Activated CD8-positive, alpha-beta memory T cell treated with anti-CD3 and anti-CD28 coated beads, Interleukin-2, amount 50 U/mL, for 24 hours (primary cell): Measurements from ENCODE around the gene USP40.
A peak's percentile ranks its signal among the peaks of the same experiment; 100 is the strongest.

Source experiments
- DNase-seq: peaks from one replicate; pipeline ENCODE4 v3.0.0-alpha.2; 2020; ENCODE audit errors: extremely low read depth

Gene USP40

DNA sequence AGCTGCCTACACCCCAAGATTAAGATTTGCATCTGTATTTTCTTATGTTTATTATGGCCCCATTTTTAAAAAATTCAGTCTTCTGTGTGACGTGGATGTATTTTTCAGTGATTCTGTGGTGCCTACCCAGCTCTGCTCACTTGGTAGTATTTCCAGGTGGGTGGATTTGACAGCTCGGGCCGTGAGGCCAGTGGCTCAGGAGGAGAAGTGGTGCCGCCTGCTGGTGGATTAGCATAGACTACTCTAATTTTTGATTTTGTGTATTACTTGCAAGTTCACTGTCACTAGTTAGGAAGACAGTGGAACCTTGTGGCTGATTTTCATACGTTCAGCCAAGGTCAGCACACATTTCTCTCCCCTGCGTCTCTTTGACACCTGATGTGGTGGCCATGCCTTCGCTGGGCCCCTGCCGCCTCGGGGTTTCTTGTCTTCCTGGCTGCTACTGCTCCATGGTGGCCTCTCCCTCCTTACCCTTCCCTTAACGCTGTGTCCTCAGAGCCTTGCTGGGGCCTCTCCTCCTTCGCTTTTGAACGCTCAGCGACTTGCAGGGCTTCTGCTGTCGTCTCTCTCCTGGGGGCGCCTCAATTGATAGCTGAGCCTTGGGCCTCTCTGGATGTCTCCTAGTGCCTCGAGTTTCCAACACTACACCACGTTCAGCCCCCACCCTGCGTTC lies 122.9 kb downstream of the USP40 start:
- peak; percentile 48 for DNase-seq

- DNase-seq: no peak
These were observed 124.6 kb downstream of the USP40 start for GRCh38 chr2:233442028-233442310.

DNA sequence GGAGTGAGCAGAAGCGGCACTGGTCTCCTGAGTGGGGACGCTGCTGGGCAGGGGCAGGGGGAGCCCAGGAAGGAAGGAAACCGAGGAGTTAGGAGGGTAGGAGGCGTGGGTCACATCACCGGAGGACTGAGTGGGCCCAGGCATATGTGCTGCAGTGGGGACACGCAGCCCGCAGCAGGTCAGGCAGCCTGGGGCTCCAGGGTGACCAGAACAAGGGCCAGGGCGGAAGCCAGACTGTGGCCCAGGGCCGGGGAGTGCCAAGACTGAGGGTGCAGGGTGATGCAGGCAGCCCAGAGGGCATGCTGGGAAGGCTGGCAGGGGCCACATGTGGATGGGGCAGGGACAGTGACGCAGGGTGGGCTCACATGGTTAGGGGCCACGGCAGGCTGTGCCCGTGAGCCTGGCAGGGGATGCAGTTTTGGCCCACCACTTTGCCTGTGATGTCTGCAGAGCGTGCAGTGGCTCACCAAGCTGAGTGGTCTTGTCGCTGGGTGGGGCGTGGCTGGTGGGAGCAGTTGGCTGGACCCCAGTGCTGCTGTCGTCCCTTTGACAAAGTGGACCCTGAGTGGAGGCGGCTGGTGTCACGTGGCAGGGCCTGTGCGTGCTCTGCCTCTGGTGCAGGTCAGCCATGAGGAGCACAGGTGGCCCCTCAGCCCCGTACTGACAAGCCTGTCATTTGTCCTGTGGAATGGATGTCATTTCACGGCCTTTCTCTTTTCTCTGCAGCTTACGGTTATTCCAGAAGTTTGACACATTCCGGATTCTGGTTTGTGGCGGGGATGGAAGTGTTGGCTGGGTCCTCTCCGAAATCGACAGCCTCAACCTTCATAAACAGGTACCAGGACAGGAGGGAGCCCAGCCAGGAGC lies 125.2 kb downstream of the USP40 start:
- DNase-seq: no peak

DNA sequence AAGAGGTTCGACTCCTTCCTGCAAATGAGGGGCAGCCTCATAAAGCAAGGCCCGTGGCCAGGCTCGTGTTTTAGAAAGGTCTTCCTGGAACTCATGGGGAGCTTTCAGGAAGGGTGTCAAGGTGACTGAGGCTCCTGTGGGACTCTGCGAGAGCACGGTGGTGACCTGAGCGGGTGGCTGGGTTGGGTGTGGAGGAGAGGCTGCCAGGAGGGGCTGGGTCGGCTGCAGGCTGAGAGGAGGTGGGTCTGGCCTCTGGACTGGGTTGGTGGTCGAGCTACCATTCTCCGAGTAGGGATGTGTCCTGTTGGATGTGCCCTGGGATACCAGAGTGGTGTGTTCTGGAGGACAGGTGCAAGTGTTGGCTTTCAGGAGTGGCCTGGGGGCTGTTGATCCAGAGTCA lies 125.9 kb downstream of the USP40 start:
- no peak for DNase-seq

- no peak for DNase-seq
These were observed 126.3 kb downstream of the USP40 start for GRCh38 chr2:233440314-233440713.

DNA sequence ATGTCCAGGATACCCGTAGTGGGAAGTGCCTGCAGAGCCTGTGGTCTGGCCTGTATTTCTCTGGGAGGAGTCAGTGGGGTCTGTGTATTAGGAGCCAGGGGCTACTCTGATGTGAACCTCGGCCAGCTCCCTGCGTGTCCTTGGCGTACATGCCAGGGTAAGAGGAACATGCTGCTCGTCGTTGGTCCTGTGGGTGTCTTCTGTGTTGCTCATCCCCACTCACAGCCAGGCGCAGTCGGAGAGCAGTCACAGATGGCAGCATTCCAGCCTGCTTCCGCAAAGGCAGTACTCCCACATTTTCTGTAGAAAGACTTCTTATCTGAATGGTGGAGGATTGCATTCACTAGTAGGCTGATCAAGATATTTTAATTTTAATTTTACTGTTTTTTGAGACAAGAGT lies 127.4 kb downstream of the USP40 start:
- no peak for DNase-seq

DNA sequence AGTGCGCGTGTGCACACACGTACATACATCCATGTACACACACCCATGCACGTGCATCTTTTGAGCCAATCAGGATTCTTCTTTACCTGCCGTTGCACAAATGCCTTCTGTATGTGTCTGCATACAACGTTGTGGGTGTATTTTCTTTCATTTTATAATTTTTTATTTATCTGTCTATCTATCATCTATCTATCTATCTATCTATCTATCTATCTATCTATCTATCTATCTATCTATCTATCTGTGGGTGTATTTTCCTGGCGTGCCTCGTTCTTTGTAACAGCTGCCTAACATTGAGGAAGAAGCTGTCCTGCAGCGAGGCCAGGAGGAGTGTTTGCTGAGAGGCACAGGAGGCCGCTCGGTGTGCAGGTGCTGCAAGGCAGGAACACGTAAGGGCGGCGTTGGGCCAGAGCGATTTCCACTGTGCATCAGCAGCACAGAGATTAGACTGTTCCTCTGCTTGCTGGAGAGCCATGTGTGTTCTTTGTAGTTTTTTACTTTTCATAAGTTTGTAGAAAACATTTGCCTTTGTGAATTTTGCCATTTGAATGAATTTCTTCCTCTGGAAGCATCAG lies 127.9 kb downstream of the USP40 start:
- no peak for DNase-seq

DNA sequence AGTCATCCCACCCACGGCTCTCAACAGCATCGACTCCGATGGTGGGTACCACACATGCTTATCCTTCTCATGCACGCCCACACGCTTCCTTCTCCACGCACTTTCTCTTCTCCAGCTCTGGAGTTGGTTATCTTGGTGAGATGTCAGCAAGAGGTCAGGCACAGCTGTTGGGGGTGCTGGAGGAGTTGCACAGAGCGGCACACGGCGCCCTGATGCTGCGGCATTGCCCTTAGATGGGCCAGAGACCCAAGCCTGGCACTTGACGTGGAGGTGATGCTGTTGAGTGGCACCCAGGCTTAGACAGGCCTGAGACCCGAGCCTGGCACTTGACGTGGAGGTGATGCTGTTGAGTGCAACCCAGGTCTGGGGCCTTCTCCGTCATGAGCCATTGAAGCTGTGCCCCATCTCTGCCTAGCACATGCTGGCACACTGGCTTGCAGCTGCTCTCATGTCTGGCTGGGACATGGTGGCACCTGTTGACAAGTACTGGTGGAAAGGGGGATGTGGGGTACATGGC lies 129.1 kb downstream of the USP40 start:
- DNase-seq: no peak

- no peak for DNase-seq
These were observed 129.7 kb downstream of the USP40 start for GRCh38 chr2:233436691-233437438.

DNA sequence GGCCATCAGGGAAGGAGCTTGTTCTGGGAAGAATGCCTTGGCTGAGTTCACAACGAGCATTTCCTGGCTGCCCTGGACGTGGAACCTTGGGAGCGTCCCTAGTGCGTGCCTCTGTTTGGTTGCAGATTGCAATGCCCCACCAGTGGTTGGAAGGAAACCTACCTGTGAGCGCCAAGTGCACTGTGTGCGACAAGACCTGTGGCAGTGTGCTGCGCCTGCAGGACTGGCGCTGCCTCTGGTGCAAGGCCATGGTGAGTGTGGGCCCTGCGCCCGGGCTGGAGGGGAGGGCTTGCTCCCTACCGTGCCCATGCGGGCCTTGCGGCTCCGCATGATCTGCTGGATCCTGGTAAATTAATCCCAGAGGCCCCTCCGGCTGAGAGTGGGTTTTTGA lies 130.4 kb downstream of the USP40 start:
- DNase-seq: no peak

GRCh38 chr2:233435436-233436190 lies 131.0 kb downstream of the USP40 start:
- DNase-seq: no peak

- no peak for DNase-seq
These were observed 131.8 kb downstream of the USP40 start for GRCh38 chr2:233434666-233435330.

DNA sequence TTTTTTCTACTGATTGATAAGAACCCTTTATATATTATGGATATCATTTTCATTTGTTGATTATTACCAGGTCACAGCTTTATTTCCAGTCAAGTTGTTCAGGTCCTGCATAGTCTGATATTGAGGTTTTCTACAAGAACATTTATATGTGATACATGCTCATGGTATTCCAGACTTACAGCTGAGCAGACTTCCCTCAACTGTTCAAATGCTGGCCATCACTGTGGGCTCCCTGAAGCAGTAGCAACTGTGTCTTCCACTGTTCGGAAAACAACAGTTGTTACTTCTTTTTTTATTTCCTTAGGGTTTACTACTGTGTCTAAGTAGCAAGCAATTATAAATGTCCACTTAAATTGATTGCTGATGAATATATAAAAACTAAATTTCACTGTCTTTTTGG lies 132.8 kb downstream of the USP40 start:
- DNase-seq: no peak

DNA sequence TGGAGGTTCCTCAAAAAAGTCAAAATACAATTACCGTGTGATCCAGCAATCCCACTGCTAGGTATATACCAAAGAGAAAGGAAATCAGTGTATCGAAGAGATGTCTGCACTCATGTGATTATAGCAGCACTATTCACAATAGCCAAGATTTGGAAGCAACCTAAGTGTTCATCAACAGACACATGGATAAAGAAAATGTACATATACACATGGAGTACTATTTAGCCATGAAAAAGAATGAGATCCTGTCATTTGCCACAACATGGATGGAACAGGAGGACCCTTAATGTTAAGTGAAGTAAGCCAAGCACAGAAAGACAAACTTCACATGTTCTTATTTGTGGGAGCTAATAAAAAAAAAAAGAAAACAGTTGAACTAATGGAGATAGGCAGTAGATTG lies 133.6 kb downstream of the USP40 start:
- DNase-seq: no peak

DNA sequence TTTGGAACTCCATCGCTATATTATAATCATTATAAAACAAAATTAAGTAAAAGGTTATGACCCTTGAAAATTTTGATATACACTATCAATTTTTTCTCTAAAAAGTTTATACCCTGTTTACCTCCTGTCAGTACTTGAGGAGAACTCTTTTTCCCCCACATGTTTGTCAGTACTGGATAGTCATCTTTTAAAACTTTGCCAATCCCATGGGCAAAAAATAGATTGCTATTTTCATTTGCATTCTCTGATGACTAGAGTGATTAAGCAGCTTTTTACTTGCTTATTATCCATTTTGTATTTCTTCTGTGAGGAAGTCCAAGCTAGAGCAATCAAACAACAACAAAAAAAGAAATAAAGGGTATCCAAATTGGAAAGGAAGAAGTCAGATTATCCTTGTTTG lies 135.9 kb downstream of the USP40 start:
- DNase-seq: no peak

DNA sequence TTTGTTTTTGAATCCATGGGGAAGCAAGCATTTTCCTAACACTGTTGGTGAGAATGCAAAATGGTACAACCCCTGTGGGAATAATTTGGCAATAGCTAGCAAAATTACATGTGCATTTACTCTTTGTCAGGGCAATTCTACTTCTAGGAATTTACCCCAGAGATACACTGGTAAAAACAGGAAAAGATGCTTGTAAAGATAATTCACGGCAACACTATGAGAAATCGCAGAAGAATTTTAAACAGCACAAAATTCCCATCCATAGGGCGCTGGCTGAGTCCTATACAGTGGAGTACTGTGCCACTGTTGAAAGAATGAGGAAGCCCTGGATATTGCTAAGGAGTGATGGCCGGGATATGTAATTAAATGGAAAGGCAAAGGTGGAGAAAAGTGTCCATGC lies 136.5 kb downstream of the USP40 start:
- DNase-seq: no peak

DNA sequence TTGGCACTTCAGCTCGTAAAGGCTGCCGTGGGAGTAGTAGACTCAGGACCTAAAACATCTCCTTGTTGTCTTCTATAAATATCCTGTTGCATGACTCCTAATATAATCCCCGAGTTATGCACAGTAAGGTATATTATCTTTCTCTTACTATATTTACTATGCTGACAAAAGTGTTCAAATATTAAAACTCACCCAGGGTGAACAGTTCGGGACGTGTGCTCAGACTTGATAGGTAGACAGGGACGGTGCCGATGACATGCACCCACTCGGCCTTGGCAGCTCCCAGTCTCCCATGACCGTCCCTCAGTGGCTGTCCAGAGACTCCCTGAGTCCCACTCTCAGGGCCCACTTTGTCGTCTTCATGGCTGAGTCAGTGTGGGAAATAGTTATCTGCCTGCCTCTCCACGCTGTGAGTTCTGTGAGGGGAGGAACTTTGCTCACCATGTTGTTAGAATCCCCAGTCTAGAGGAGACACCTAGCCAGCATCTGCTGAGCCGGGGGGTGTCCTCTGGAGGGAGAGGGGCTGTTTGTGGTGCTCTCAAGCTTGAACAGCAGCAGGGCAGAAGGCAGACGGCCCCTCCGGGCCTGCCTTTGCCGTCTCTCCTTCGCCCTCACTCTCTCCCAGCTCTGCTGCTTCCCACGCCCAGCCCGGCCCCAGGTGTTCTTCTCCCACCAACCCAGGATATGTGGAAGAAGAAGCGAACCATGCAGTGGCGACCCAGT lies 137.2 kb downstream of the USP40 start:
- no peak for DNase-seq

DNA sequence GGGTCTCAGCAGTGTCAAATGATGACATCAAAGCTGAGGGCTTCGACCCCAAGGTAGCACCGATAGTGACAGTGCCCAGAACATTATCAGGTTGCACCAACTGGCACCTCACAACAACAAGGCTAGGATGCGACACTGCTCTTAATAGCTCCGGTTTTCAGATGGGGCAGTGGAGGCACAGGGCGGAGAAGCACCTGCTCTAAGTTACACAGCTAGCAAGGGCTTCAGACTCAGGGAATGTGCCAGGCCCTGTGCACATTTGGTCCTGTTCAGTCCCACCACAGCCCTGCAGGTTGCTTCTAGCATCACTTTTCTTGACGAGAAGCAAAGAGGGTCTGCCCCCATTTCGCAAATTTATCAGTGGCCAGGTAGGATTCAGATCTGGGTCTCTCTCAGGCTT lies 138.1 kb downstream of the USP40 start:
- no peak for DNase-seq

DNA sequence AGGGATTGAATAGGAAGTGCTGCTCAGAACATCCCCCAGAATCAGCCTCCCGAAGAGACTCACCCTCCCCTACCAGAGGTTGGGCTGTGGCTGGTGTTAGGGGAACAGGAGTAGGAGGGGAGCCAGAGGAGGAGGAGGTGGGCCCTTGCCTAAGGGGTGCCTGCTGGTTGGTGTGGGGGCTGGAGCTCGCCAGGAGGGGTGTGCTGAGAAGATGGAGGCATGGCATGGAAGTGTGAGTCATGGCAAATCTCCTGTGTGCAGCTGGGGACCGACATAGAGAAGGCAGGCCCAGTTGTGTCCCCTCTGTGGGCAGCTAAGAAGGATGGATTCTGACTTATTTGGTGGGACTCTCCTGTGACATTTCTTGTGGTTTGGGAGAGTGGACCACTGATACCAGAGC lies 138.6 kb downstream of the USP40 start:
- no peak for DNase-seq

DNA sequence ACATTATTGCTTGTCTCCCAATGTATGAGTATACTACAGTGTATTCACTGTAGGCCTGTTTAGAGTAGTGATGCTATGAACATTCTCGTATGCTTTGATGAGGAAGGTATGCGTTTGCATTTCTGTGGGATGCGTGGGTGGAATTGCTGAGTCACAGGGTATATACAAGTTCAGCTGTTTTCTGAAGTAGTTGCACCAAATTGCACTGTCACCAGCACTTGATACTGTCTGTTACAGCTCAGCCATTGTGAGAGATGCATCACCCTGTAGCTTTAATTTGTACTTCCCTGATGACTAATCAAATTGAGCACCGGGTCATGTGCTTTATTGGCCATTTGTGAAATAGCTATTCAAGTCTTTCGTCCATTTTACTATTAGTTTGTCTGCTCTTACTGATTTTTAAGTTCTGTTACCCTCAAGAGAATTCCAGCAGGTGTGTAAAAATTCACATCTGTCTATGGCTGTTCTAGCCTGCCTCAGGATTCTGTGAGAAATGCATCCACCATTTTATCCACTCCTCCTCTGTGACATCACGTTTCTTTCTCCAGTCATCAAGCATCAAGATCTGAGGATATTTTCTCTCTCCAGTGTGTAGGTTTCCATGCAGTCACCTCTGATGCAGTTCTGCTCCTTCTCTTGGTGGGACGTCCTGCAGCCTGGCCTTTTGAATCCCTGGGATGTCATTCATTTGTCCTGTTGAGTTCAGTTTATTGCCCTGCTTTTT lies 139.8 kb downstream of the USP40 start:
- peak; percentile 49 for DNase-seq
